D721Med (cell line): ENCODE results near the gene CCDC88B.
"Not testable (repeated sequence)": the region's sequence is repeated elsewhere in the genome, so short reads cannot be mapped to it uniquely, and the experiment has no call there.

ENCODE experiments used
- DNase-seq: peaks from one replicate; pipeline ENCODE4 v3.0.0; 2011; ENCODE audit warnings: low spot score; ENCODE audit not compliant: insufficient read length
- FAIRE-seq: peaks from 2 replicates; lab custom pipeline; 2011; peaks lifted over from hg19 to GRCh38; lab: Jason Lieb, UNC
- CTCF ChIP-seq: IDR thresholded peaks from 2 replicates; pipeline ENCODE4 v1.5.1; 2012; ENCODE audit warnings: mild to moderate bottlenecking, control low read depth; ENCODE audit not compliant: insufficient read depth; ENCODE audit errors: missing control alignments

Gene CCDC88B

GRCh38 chr11:64321533-64321932 is 18.5 kb upstream of the CCDC88B start:
- DNase-seq, result no peak
- no peak for FAIRE-seq
- TF ChIP-seq CTCF, result no peak

- TF ChIP-seq CTCF, result no peak
- no peak for DNase-seq
- no peak for FAIRE-seq
Observed at GRCh38 chr11:64322925-64323260, 17.1 kb upstream of the CCDC88B start.

- no peak for FAIRE-seq
- no peak for DNase-seq
- TF ChIP-seq CTCF, result no peak
Observed at GRCh38 chr11:64323373-64323772, 16.6 kb upstream of the CCDC88B start.

GRCh38 chr11:64323984-64324383 is 16.0 kb upstream of the CCDC88B start:
- FAIRE-seq, DNase-seq: not testable (repeated sequence)

GRCh38 chr11:64324692-64325469 is 15.1 kb upstream of the CCDC88B start:
- no peak for DNase-seq
- no peak for TF ChIP-seq CTCF
- FAIRE-seq, result no peak

GRCh38 chr11:64327375-64327774 is 12.6 kb upstream of the CCDC88B start:
- DNase-seq, result no peak
- FAIRE-seq, result no peak
- no peak for TF ChIP-seq CTCF

- TF ChIP-seq CTCF, result no peak
- FAIRE-seq, result no peak
- DNase-seq, result no peak
Observed at GRCh38 chr11:64327993-64328392, 12.0 kb upstream of the CCDC88B start.

GRCh38 chr11:64330888-64331287 is 9.1 kb upstream of the CCDC88B start:
- FAIRE-seq (no peak), DNase-seq (no peak)
- no peak for TF ChIP-seq CTCF
